Stimulated activated CD8-positive, alpha-beta memory T cell treated with anti-CD3 and anti-CD28 coated beads, Interleukin-2, amount 100 ng/mL, for 1 hour (primary cell): ENCODE results near the gene PLCB4.
"Not testable (repeated sequence)": the region's sequence is repeated elsewhere in the genome, so short reads cannot be mapped to it uniquely, and the experiment has no call there.

Source experiments
- DNase-seq, 2 donors: peaks; one replicate each; pipeline ENCODE4 v3.0.0-alpha.2; 2020; ENCODE audit warnings: low read depth in 2 of 2

Gene PLCB4

GRCh38 chr20:9142809-9143208 is 73.9 kb downstream of the PLCB4 start:
- DNase-seq, result no peak

DNA sequence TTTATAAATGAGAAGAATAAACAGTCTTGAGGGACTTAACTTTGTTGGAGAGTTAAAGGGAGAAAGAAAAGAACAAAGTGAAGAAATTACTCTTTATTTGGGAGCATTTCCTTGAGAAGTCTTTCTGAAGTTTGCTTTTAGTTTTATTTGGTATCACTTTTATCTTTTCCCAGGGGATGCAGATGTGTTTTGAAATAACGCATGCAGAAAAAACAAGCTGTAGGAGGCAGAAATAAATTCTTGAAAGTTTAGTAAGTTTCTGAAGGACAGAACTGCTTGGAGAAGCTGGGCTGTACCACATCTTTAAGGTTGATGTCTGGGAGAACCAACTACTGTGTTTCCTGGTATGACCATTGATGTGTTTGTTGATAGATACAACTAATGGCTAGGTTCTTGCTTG is 75.0 kb downstream of the PLCB4 start:
- no peak for DNase-seq

DNA sequence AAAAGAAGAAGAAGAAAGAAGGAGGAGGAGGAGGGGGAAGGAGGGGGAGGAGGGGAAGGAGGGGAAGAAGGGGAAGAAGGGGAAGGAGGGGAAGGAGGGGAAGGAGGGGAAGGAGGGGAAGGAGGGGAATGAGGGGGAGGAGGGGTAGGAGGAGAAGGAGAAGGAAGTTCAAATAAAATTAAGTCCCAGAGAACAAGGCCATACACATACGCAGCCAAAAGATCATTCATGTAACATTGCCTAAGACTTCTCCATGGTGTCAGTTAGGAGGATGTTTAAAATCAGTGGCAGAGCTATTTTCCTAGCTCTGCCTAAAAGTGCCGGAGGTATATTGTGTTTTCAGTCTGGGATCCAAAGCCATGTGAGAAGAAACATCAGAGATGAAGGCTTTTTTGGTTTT is 75.8 kb downstream of the PLCB4 start:
- DNase-seq, result no peak

- no peak for DNase-seq
Measured at GRCh38 chr20:9145142-9145541, 76.3 kb downstream of the PLCB4 start.

DNA sequence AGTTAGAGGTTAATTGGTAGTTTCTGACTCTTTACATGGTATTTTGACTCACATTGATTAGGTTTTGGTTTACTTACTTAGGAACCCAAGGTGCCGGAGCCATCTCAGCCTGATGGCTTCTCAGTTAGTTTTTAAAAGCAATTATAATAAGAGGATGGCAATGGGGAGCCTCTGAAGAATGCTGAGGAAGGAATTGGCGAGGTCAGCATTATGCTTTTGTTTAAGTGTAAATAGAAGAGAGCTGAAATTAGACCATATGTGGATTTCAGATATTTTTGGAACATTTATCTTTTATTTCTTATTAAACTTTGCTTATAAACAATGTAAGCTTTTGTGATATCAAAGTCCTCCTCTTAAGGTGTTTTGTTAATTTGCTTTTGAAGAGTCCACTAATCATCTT is 77.8 kb downstream of the PLCB4 start:
- no peak for DNase-seq

GRCh38 chr20:9147547-9148024 is 78.7 kb downstream of the PLCB4 start:
- DNase-seq, result no peak

GRCh38 chr20:9148291-9148690 is 79.4 kb downstream of the PLCB4 start:
- DNase-seq, result no peak

DNA sequence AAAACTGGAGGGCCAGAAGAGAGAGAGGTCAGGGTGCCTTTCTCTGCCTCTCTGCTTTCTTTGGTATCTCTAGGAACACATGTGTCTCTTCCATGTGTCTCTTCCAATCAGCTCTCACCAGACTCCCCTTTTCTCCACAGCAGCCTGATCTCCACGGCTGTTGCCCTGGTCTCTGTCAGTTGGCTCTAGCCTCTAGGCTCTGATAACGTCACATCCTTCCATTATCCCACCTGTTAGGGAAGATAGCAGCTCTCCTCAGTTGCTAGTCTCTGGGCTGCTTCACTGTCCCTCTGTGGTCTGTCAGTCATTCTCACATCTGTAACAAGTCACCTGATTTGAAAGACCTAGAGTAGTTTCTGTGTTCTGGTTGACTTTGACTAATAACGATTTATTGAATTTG is 80.2 kb downstream of the PLCB4 start:
- DNase-seq, result no peak

- no peak for DNase-seq
Measured at GRCh38 chr20:9149796-9150195, 80.9 kb downstream of the PLCB4 start.

- DNase-seq, result no peak
Measured at GRCh38 chr20:9150679-9151078, 81.8 kb downstream of the PLCB4 start.

- DNase-seq, result not testable (repeated sequence)
Measured at GRCh38 chr20:9152139-9152538, 83.3 kb downstream of the PLCB4 start.

GRCh38 chr20:9154464-9155024 is 85.7 kb downstream of the PLCB4 start:
- DNase-seq, result no peak

GRCh38 chr20:9156529-9157280 is 87.8 kb downstream of the PLCB4 start:
- DNase-seq, result no peak

- DNase-seq, result no peak
Measured at GRCh38 chr20:9160331-9160730, 91.4 kb downstream of the PLCB4 start.

DNA sequence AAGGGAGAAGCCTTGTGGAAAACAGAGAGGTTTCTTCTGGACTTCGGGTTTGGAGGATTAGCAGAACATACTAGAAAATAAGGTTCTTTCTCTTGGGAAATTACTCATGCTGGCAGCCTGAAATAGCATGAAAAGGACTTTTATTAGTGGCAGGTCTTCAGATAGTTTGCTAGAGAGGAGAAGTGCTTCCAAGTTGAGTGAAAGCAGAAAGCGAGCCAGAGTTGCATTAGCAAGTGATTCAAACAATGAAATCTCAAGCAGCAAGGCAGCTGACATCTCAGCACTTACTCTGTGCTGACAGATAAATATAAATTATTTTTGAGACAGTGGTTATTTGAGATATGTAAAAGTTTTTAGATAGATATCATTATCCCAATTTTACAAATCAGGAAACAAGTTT is 91.9 kb downstream of the PLCB4 start:
- no peak for DNase-seq

- no peak for DNase-seq
Measured at GRCh38 chr20:9161311-9161710, 92.4 kb downstream of the PLCB4 start.

- DNase-seq, result no peak
Measured at GRCh38 chr20:9163251-9163650, 94.4 kb downstream of the PLCB4 start.

- DNase-seq, result no peak
Measured at GRCh38 chr20:9163995-9164394, 95.1 kb downstream of the PLCB4 start.

- no peak for DNase-seq
Measured at GRCh38 chr20:9165261-9165660, 96.4 kb downstream of the PLCB4 start.

GRCh38 chr20:9166153-9166780 is 97.4 kb downstream of the PLCB4 start:
- no peak for DNase-seq

DNA sequence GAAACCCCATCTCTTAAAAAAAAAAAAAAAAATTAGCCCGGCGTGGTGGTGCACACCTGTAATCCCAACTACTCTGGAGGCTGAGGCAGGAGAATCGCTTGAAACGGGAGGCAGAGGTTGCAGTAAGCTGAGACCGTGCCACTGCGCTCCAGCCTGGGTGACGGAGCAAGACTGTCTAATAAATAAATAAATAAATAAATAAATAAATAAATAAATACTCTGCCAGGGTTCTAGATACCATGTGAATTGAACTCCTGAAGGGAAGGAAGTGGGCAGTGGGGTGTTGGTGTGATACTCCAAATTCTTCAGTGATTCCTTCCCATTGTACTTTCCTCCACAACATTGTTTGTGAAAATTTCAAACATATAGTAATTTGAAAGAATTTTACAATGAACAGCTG is 100.5 kb downstream of the PLCB4 start:
- DNase-seq, result no peak

GRCh38 chr20:9172851-9173250 is 104.0 kb downstream of the PLCB4 start:
- no peak for DNase-seq

DNA sequence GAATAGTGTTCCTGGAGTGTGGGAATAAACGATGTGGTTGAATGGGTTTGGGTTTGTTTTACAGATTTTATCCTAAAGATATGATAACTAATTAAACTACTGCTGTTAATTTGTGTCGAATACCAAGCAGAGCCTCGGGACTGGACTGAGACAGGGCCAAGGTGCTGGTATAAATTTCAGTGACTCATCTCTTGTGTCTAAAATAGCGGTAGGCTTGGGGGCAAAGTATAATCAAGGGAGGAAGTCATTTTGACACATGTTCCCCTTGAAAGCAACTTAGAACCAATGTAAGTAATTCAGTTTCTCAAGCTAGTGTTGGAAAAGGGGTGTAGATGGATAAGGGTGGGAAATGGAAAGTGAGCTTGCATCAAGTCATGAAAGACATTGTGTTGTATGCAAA is 108.4 kb downstream of the PLCB4 start:
- DNase-seq, result no peak
